Right atrium auricular region (tissue), 2 donors: ENCODE measurements around the gene LRP1B. TPM values are rescaled to one million over a fixed set of nuclear protein-coding genes. Genes with fewer than 3 reads are reported as not detected.

Experiments used
- DNase-seq: peaks from one replicate; pipeline ENCODE4 v3.0.0-alpha.2; 2019; ENCODE audit warnings: low spot score
- H3K27ac ChIP-seq, 2 donors: fragments of 200-600 bp; sonication (generic); 1 replicate in 1 of 2; 2 replicates in 1 of 2; pipeline ENCODE4 v1.5.1; 2016 to 2019
- H3K27me3 ChIP-seq, 2 donors: fragments of 200-600 bp; sonication (generic); one replicate each; pipeline versions ENCODE4 v1.5.1 to v1.6.0; 2017 to 2019
- H3K36me3 ChIP-seq: fragments of 200-600 bp; sonication (generic); one replicate; pipeline ENCODE4 v1.5.1; 2016
- H3K4me1 ChIP-seq, 2 donors: fragments of 200-600 bp; sonication (generic); one replicate each; pipeline versions ENCODE4 v1.5.1 to v1.6.0; 2017 to 2019
- H3K4me3 ChIP-seq, 2 donors: fragments of 200-600 bp; sonication (generic); 1 replicate in 1 of 2; 2 replicates in 1 of 2; pipeline ENCODE4 v1.5.1; 2017 to 2019; ENCODE audit warnings: mild to moderate bottlenecking in 1 of 2, moderate library complexity in 1 of 2
- H3K9me3 ChIP-seq, 2 donors: fragments of 200-600 bp; sonication (generic); one replicate each; pipeline ENCODE4 v1.5.1; 2019
- total RNA-seq, 2 donors: library from RNA; depleted of rRNA; stranded (reverse); fragments of >200 nt; gene quantifications; one replicate each; pipeline ENCODE4 v1.1.0, GENCODE V29; 2016
- TF ChIP-seq, protein P1 (sequence below), 2 donors: fragments of 200-600 bp; sonication (generic); IDR thresholded peaks; one replicate each; pipeline ENCODE4 v1.5.1; 2019; ENCODE audit warnings: antibody characterized with exemption in 2 of 2

Gene LRP1B
- total RNA-seq, 2 donors from 2014 or later: 0.44 to 0.47 TPM

DNA sequence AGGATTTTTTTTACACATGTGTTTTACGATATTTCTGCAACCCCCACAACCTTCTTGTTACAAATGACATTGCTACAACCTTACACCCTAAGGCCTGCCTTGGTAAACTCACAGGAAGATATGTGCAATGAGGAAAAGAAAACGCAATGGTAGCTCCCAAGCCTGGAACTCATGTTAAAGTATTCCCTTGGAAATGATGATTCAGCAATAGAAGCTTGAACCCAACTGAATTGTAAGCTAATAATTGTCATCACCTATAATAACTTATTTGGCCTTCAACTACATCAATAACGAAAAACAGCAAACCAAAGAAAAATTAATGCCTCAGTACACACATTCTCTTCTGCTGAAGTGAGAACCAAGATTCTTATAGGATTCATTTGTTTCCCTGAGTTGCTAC, 491.0 kb downstream of the LRP1B start:
- Histone ChIP-seq H3K27me3 (no peaks in the 10 kb centered on the region), H3K4me1 (no peaks in the 10 kb centered on the region), H3K4me3 (no peak overlapping the region), H3K9me3 (no peaks in the 10 kb centered on the region), H3K27ac (no peak overlapping the region), H3K36me3 (no peaks in the 10 kb centered on the region)
- TF ChIP-seq, protein P1, sequence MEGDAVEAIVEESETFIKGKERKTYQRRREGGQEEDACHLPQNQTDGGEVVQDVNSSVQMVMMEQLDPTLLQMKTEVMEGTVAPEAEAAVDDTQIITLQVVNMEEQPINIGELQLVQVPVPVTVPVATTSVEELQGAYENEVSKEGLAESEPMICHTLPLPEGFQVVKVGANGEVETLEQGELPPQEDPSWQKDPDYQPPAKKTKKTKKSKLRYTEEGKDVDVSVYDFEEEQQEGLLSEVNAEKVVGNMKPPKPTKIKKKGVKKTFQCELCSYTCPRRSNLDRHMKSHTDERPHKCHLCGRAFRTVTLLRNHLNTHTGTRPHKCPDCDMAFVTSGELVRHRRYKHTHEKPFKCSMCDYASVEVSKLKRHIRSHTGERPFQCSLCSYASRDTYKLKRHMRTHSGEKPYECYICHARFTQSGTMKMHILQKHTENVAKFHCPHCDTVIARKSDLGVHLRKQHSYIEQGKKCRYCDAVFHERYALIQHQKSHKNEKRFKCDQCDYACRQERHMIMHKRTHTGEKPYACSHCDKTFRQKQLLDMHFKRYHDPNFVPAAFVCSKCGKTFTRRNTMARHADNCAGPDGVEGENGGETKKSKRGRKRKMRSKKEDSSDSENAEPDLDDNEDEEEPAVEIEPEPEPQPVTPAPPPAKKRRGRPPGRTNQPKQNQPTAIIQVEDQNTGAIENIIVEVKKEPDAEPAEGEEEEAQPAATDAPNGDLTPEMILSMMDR (IDR thresholded peaks at IDR 0.05): no peak
- no peak for DNase-seq

GRCh38 chr2:141633132-141633531, 497.7 kb downstream of the LRP1B start:
- TF ChIP-seq, protein P1 (IDR thresholded peaks at IDR 0.05): no peak
- Histone ChIP-seq H3K4me3 (no peak overlapping the region), H3K27me3 (no peaks in the 10 kb centered on the region), H3K27ac (no peak overlapping the region), H3K36me3 (no peaks in the 10 kb centered on the region), H3K4me1 (no peaks in the 10 kb centered on the region), H3K9me3 (no peaks in the 10 kb centered on the region)
- no peak for DNase-seq

DNA sequence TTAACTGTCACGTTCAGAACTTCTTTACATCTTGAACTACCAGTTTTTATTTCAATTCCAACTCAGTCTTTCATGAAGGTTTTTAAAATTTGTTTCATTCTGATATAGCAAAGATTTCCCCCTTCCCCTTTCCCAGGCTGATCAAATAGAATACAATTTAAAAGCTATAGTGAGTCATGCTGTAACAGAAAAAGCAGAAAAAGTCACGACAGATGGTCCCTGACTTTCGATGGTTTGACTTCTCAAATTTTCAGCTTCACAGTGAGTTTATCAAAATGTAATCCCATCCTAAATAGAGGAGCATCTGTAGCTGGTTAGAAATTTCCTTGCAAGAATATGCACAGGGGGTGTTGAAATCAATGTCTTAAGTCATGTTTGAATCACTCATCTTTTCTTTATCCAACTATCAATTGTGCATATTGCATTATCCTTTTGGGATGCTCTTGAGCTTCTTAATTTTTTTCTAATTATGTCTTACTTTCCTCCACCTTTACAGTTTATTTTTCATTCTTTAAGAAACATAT, 500.3 kb downstream of the LRP1B start:
- Histone ChIP-seq H3K9me3 (no peaks in the 10 kb centered on the region), H3K27ac (no peak overlapping the region), H3K4me3 (no peak overlapping the region), H3K4me1 (no peaks in the 10 kb centered on the region), H3K27me3 (no peaks in the 10 kb centered on the region), H3K36me3 (no peaks in the 10 kb centered on the region)
- DNase-seq: no peak
- TF ChIP-seq, protein P1 (IDR thresholded peaks at IDR 0.05): no peak

DNA sequence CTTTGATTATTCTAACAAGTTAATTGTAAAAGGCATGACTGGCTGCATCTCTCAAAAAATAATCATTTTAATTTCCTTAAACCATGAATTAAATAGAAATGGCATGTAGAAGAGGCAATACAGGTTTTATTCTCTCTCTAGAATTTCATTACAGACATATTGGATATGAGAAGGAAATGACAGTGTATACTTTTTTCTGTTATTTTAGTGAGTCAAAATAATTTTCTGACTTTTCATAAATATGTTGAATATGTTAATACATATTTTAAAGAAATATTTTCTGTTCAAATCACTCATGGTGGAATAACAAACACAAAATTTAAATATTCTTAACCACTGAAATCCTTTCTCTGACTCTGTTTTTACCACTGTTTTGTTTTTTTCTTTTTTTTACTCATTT, 510.4 kb downstream of the LRP1B start:
- Histone ChIP-seq H3K27me3 (no peaks in the 10 kb centered on the region), H3K27ac (no peak overlapping the region), H3K4me1 (no peaks in the 10 kb centered on the region), H3K9me3 (no peaks in the 10 kb centered on the region), H3K36me3 (no peaks in the 10 kb centered on the region), H3K4me3 (no peak overlapping the region)
- TF ChIP-seq, protein P1 (IDR thresholded peaks at IDR 0.05): no peak
- no peak for DNase-seq

- Histone ChIP-seq H3K27ac (no peak overlapping the region), H3K27me3 (no peaks in the 10 kb centered on the region), H3K4me3 (no peak overlapping the region), H3K9me3 (no peaks in the 10 kb centered on the region), H3K4me1 (no peaks in the 10 kb centered on the region), H3K36me3 (no peaks in the 10 kb centered on the region)
- TF ChIP-seq, protein P1 (IDR thresholded peaks at IDR 0.05): no peak
- DNase-seq: no peak
These were observed 512.4 kb downstream of the LRP1B start for GRCh38 chr2:141618457-141618856.

DNA sequence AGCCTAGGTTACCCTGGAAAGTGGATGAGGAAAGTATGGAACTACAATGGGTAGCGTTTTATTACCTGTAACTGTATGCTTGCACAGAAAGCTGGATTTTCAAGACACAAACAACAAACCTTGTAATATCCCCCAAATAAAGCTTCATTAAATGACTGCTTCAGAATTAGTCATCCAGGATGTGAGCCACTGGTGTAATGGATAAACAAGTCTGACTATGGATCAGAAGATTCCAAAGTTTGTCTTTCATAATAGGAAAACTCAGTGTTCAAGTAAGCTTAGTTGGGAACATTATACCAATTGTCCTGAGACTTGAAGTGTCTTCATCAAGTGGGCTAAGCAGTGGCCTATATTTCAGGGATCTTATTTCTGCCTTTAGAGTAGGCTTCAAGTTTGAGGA, 518.8 kb downstream of the LRP1B start:
- H3K4me1 ChIP-seq: no peaks in the 10 kb centered on the region
- H3K36me3 ChIP-seq: no peaks in the 10 kb centered on the region
- H3K9me3 ChIP-seq: no peaks in the 10 kb centered on the region
- TF ChIP-seq, protein P1 (IDR thresholded peaks at IDR 0.05): no peak
- H3K4me3 ChIP-seq: no peak overlapping the region
- no peaks in the 10 kb centered on the region for H3K27me3 ChIP-seq
- H3K27ac ChIP-seq: no peak overlapping the region
- DNase-seq: no peak
